Stimulated activated naive CD8-positive, alpha-beta T cell treated with anti-CD3 and anti-CD28 coated beads, Interleukin-15, amount 100 ng/mL, for 72 hours (primary cell): ENCODE results near the gene FKBP1A.
A peak's percentile ranks its signal among the peaks of the same experiment; 100 is the strongest.

Experiments
- ATAC-seq: fragments of 150-1000 bp; cut with Tn5 transposase; 2 replicates; pipeline ENCODE4 v1.10.0; 2021; ENCODE audit warnings: mild to moderate bottlenecking, moderate library complexity
- DNase-seq, 2 donors: peaks; one replicate each; pipeline ENCODE4 v3.0.0; 2021 to 2022
- H3K27ac Mint-ChIP-seq, 2 donors: one replicate each; pipeline ENCODE4 v1.8.0; 2022; ENCODE audit warnings: mild to moderate bottlenecking in 2 of 2, mixed read lengths in 2 of 2, moderate library complexity in 2 of 2
- H3K27me3 Mint-ChIP-seq: one replicate; pipeline ENCODE4 v1.8.0; 2022; ENCODE audit warnings: mixed read lengths
- H3K4me1 Mint-ChIP-seq: one replicate; pipeline ENCODE4 v1.8.0; 2022; ENCODE audit warnings: mild to moderate bottlenecking, mixed read lengths
- H3K4me3 Mint-ChIP-seq, 2 donors: one replicate each; pipeline ENCODE4 v1.8.0; 2022; ENCODE audit warnings: mild to moderate bottlenecking in 2 of 2, mixed read lengths in 2 of 2, moderate library complexity in 1 of 2
- H3K9me3 Mint-ChIP-seq, 2 donors: one replicate each; pipeline ENCODE4 v1.8.0; 2022; ENCODE audit warnings: mixed read lengths in 2 of 2

FKBP1A gene

DNA sequence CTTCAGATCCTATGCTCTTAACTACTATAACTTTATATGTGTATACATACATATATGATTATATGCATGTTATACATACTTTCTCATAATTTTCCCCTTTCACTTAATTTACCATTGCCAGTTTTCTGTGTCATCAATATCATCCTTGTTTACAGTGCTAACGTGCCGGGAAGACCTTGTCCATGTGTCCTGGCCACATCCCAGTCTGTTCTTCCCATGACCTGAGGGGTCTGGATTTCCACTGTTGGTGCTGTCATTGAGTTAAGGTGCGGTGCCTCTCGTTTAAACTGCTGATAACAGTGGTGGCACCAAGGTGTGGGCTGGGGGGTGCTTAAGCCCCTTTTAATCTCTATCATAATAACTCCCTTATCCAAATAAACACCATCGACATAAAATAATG lies 55.4 kb downstream of the FKBP1A start:
- DNase-seq (no peak), ATAC-seq (no peak)
- Mint-ChIP-seq H3K4me1 (peaks cover 45% of the 10 kb centered on the region), H3K9me3 (no peaks in the 10 kb centered on the region), H3K27ac (peak overlapping the region in 1 of 2 donors; percentile 93), H3K27me3 (no peaks in the 10 kb centered on the region), H3K4me3 (no peak overlapping the region)

DNA sequence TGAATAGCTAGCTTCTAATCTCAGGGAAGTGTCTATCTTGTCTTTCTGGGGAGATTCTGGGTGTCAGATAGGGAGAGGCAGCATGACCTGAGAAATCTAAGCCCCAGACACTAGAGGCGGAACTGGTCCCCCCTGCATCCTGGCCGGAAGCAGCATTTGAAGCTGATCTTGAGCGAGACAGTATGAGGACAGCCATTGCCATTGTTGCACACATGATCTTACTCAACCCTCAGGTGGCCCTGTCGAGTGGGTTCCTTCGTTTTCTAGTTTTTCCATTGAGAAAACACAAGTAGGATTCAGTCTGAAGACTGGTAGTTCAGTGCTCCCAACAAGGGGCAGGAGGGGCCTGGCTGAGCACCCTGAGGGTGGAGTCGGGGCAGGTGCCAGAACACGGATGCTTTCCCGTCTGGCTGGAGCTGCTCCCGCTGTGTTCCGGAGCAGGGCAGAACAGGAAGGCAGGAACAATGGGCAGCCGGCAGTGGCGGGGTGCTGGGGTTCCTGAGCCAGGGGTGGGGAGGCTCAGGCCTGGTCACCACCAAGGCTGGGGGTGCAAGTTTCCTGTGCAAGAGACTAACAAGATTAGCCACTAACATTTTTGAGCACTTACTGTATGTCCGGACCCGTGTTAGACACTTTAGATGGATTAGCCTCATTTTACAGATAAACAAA lies 56.0 kb downstream of the FKBP1A start:
- H3K4me1 Mint-ChIP-seq, result peaks cover 45% of the 10 kb centered on the region
- peak overlapping the region; percentile 72 to 93 for H3K27ac Mint-ChIP-seq
- ATAC-seq, result peak; percentile 69
- H3K9me3 Mint-ChIP-seq, result no peaks in the 10 kb centered on the region
- H3K4me3 Mint-ChIP-seq, result peak overlapping the region; percentile 43 to 53
- DNase-seq, result no peak
- H3K27me3 Mint-ChIP-seq, result no peaks in the 10 kb centered on the region

DNA sequence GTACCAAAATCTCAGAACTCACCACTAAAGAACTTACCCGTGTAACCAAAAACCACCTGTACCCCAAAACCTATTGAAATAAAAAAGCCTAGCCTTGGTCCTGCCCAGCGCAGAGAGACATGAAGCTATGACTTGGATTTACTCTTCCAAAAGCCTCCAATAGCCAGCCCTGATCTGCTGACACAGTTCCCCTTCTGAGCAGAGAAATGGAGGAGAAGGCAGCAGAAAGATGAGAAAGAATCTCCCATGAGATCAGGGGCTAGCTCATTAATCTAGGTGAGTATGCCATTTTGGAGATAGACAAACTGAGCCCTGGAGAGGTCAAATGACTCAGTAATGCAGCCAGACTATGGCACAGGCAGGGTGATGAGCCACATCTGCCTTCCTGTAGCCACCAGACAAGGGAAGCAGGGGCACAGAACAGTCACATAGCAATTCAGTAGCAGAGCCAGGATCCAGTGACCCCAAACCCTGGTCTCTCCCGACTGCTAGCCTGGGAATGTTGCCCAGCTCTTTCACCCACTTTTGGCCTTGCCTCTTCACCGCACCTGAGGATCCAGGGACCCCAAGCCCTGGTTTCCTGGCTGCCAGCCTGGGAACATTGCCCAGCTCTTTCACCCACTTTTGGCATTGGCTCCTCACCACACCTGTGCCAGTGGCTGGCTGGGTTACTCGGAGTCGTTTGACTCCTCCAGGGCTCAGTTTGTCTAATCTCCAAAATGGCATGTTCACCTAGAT lies 56.7 kb downstream of the FKBP1A start:
- ATAC-seq (peak; percentile 69), DNase-seq (no peak)
- peak overlapping the region; percentile 72 to 93 for H3K27ac Mint-ChIP-seq
- H3K9me3 Mint-ChIP-seq, result no peaks in the 10 kb centered on the region
- H3K4me1 Mint-ChIP-seq, result peaks cover 45% of the 10 kb centered on the region
- H3K4me3 Mint-ChIP-seq, result peak overlapping the region; percentile 43 to 53
- no peaks in the 10 kb centered on the region for H3K27me3 Mint-ChIP-seq

DNA sequence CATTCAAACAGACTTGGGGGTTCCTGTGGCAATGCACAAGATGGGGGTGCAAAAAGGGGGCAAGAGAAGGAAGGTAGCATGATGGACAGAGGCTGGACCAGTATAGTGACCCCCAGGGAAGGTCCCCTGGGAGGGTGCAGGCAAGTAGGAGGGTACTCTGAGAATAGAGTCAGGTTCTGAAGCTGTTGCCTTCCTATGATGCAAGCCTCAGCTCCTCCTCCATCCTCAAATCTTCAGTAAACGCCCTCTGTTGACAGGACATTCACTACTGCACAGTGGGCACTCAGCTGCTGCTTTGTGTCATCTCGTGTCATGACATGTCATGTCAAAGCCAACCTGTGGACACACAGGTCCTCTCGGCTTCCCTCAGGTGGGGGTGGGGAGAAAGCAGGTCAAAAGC lies 58.1 kb downstream of the FKBP1A start:
- no peak overlapping the region for H3K27ac Mint-ChIP-seq
- H3K4me3 Mint-ChIP-seq, result no peak overlapping the region
- H3K27me3 Mint-ChIP-seq, result no peaks in the 10 kb centered on the region
- H3K4me1 Mint-ChIP-seq, result peaks cover 45% of the 10 kb centered on the region
- ATAC-seq (no peak), DNase-seq (no peak)
- no peaks in the 10 kb centered on the region for H3K9me3 Mint-ChIP-seq

DNA sequence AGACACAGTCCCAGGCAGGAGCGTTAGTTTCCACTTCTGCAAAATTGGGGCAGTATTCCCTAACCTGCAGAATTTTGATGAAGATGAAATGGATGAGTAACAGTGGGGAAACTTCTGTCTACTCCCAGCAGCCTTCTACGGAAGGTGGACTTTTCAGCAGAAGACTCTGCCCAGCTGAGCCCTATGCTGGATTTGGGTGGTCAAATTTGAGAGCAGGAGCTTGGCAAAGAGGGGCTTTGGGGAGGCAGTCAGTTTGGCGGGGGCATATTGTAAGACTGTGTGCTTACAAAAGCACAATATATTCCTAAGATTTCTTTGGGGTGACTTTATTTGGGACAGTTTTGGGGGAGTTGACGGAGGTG lies 58.5 kb downstream of the FKBP1A start:
- Mint-ChIP-seq H3K27me3 (no peaks in the 10 kb centered on the region), H3K4me3 (no peak overlapping the region), H3K4me1 (peaks cover 45% of the 10 kb centered on the region), H3K27ac (peak overlapping the region in 1 of 2 donors; percentile 35), H3K9me3 (no peaks in the 10 kb centered on the region)
- DNase-seq, result no peak
- ATAC-seq, result no peak

DNA sequence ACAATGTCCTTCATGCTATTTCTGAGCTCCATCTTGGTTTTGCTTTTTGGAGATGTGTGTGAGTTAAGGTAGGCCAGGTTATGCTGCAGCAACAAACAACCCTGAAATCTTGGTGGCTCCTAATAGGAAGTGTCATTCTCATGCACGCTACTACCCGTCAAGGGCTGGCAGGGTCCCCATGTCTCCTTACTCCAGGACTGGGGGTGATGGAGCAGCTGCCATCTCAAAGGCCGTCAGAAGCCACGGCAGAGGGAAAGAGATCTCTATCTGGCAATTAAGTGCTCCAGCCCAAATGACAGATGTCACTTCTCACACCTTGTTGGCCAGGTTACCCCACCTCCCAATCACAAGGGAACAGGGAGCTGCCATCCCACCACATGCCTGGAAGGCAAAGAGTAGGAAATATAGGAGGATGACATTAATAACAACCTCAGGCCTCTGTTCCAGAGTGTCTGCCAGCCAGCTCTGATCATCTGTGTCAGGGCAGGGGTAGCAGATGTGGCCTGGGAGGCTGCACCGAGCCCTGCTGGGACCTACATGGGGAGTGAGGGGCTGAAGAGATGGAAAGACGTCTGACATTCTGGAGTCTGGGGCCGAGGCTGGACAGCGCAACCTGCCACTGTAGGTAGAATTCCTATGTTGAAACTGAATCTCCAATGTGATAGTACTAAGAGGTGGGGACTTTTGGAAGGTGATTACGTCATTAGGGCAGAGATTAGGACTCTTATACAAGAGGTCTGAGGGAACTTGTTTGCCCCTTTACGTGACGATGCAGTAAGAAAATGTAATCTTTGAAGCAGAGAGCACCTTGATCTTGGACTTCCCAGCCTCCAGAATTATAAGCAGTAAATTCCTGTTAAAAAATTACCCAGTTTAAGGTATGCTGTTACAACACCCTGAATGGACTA lies 59.1 kb downstream of the FKBP1A start:
- no peak for DNase-seq
- no peak overlapping the region for H3K27ac Mint-ChIP-seq
- H3K27me3 Mint-ChIP-seq, result no peaks in the 10 kb centered on the region
- H3K4me3 Mint-ChIP-seq, result no peak overlapping the region
- peaks cover 45% of the 10 kb centered on the region for H3K4me1 Mint-ChIP-seq
- no peak for ATAC-seq
- H3K9me3 Mint-ChIP-seq, result no peaks in the 10 kb centered on the region

DNA sequence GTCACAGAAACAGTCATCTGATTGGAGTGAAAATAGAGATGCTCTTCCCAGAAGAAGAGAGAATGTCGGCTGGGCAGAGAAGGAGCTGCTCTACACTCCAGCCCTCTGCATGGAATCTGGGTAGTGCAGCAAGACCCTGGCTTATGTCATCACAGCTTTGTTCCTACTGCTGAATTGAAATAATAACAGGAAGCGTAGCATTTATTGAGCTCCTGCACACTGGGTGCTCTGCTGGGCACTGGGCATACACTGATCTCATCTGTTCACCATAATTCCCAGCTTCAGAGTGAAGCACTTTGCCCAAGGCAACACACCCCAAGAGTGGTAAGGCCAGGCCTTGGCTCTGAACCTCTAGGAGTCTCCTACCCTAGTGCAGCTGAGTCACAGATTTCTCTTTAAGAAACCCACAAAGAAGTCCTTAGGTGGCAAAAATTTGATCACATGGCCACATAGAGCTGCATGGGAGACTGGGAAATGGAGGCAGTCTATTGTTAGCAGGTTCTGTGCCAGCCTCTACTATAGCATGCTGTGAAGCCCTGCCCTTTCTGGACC lies 60.0 kb downstream of the FKBP1A start:
- no peak overlapping the region for H3K27ac Mint-ChIP-seq
- no peaks in the 10 kb centered on the region for H3K27me3 Mint-ChIP-seq
- peaks cover 43% of the 10 kb centered on the region for H3K4me1 Mint-ChIP-seq
- no peaks in the 10 kb centered on the region for H3K9me3 Mint-ChIP-seq
- no peak overlapping the region for H3K4me3 Mint-ChIP-seq
- DNase-seq (no peak), ATAC-seq (no peak)

DNA sequence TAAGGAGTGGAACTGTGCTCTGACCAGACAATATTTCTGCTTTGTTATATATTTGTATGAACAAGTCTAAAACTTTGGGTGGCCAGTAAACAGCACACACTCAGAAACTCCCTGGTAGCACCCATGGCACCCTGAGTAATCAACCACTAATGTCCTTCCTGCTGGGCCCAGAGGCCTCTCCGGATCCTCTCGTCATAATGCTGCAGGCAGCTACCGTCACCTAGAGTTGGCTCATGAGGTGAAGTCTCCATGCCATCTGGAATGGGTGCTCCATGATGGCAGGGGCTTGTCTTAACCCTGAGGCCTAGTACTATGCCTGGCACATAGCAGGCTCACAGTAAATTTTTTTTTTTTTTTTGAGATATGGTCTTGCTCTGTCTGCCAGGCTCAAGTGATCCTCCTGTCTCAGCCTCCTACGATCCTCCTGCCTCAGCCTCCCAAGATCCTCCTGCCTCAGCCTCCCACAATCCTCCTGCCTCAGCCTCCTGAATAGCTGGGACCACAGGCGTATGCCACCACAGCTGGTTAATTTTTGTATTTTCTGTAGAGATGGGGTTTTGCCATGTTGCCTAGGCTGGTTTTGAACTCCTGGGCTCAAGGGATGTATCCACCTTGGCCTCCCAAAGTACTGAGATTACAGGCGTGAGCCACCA lies 60.9 kb downstream of the FKBP1A start:
- H3K27me3 Mint-ChIP-seq, result no peaks in the 10 kb centered on the region
- H3K4me3 Mint-ChIP-seq, result no peak overlapping the region
- no peak for DNase-seq
- no peaks in the 10 kb centered on the region for H3K9me3 Mint-ChIP-seq
- peak overlapping the region; percentile 24 to 63 for H3K27ac Mint-ChIP-seq
- peaks cover 36% of the 10 kb centered on the region for H3K4me1 Mint-ChIP-seq
- no peak for ATAC-seq

DNA sequence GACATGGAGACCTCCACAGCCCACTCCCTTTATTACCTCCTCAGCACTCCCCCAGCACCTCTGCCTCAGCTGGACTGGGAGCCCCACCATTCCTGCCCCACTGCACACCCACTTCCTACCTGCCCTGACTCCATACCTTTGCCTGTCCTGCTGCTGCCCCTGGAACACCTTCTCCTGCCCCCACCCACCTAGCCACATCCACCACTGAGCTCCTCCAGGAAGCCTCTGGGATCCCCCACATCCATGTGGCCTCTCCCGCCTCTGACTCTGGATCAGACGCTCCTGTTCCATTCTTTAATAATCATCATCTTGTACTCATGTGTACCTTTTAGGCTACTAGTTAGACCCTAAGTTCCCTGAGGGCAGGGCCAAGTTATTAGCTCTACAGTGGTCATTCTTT lies 61.8 kb downstream of the FKBP1A start:
- no peaks in the 10 kb centered on the region for H3K9me3 Mint-ChIP-seq
- DNase-seq, result no peak
- ATAC-seq, result no peak
- H3K4me3 Mint-ChIP-seq, result no peak overlapping the region
- peak overlapping the region; percentile 73 to 93 for H3K27ac Mint-ChIP-seq
- H3K4me1 Mint-ChIP-seq, result peaks cover 28% of the 10 kb centered on the region
- no peaks in the 10 kb centered on the region for H3K27me3 Mint-ChIP-seq

DNA sequence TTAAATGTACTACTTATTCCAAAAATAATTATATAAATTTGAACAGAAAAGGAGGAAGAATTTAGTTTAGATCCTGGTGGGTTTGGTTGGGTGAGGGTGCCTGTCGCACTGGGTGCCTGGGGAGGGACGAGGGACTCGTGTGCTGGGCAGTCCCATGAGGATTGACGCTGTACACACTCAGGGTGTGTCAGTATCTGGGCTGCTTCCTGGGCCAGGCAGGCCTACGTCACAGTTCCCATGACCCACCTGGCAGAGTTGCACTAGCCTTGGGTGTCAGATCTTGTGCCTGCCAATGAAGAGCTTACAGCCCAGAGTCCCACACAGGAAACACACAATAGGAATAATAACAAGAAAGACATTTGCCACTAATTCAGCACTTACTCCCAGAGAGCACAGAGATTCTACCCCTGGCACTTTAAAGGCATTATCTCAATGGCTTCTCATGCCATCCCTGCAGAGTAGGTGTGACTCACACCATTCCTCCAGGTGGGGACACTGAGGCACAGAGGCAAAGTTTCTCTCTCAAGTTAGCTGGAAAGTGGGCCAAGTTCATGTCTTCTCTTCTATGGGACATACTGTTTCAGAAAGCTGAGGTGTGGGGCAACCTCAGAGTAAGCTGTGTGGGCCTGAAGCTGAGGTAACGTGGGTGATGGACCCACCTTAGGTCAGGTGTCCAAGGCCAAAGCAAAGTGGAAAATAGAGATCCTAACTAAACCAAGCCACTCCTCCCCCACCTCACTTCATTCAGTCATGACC lies 62.6 kb downstream of the FKBP1A start:
- no peaks in the 10 kb centered on the region for H3K27me3 Mint-ChIP-seq
- peak overlapping the region; percentile 79 to 84 for H3K27ac Mint-ChIP-seq
- peaks cover 22% of the 10 kb centered on the region for H3K4me1 Mint-ChIP-seq
- DNase-seq, result peak in 1 of 2 donors; percentile 67
- ATAC-seq, result peak; percentile 71
- H3K9me3 Mint-ChIP-seq, result no peaks in the 10 kb centered on the region
- peak overlapping the region; percentile 63 to 66 for H3K4me3 Mint-ChIP-seq

DNA sequence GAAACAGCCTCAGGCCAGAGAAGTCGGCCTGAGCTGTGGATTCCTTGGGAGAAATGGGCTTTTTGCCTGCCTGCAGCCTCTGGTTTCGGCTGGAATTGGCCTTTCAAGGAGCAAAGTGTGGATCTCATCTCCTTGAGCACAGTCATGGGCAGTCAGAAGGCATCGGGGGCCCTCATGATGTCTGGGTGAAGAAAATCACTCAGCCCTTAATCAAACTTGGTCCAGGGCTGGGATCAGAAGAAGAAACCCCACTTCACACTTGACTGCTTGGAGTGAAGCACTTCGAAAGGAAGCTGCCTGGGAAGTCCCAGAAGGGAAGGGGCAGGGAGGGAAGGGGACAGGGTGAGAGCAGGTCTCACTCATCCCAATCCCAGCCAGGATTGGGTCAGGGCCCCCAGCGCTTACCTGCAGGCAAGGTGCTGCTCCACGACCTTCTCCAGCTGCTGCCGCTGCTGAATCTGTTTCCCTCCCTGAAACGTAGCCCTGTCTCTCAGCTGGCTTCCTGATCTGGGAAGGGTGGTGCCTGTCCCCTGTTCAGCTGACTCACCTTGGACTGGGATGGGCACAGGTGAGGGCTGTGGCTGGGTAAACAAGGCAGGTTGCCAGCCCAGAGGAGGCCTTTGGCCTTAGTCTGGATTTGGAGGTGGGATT lies 64.0 kb downstream of the FKBP1A start, which contains the start of gene SDCBP2:
SDCBP2 (minus strand) TSS at position 460 of the 651 bp plus-strand sequence. CDS start 8,723 bp downstream, outside the sequence.
- Mint-ChIP-seq H3K4me1 (peaks cover 13% of the 10 kb centered on the region), H3K27me3 (no peaks in the 10 kb centered on the region), H3K9me3 (no peaks in the 10 kb centered on the region), H3K4me3 (peak within 1 kb of the TSS; percentile 63 to 66), H3K27ac (peak within 1 kb of the TSS; percentile 79 to 84)
- peak in 1 of 2 donors; percentile 7 for DNase-seq
- ATAC-seq, result no peak

DNA sequence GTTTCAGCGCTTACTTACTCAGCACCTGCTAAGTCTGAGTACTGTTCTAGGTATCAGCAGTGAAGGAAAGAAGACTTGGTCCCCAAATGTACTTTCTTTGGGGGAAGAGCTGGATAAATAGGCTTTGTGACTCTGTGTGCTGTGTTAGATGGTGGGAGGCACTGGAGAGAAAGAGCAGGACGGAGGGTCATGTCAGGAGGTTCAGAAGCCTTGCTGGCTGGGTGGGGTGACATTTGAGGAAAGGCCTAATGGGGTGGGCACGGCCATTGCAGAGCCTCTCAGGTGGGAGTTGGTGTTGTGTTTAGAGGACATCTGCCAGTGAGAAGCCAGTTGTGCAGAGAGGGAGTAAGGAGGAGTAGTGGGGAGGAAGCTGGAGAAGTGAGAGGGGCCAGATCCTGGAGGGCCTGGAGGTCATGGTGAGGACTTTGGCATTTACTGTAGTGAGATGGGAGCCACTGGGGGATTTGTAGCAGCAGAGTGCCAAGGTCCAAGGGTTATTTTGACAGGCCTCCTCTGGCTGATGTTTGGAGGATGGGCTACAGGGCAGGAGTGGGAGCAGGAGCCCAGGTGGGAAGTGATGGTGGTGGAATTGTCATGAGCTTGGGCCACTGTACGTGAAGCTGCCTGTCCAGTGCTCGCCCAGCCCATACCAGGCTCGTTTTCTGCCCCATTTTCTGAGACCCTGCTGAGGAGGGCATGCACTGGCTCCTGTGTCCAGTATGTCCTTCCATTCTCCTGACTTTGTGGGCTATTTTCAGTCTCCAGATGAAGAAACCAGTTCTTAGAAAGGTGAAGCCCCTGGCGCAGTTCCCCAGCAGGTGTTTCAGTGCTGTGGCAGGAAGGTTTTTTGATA lies 64.8 kb downstream of the FKBP1A start:
- no peaks in the 10 kb centered on the region for H3K9me3 Mint-ChIP-seq
- H3K27ac Mint-ChIP-seq, result peak overlapping the region; percentile 3 to 47
- peak overlapping the region in 1 of 2 donors; percentile 14 for H3K4me3 Mint-ChIP-seq
- peaks cover 5% of the 10 kb centered on the region for H3K4me1 Mint-ChIP-seq
- DNase-seq, result peak in 1 of 2 donors; percentile 5
- ATAC-seq, result no peak
- H3K27me3 Mint-ChIP-seq, result no peaks in the 10 kb centered on the region

DNA sequence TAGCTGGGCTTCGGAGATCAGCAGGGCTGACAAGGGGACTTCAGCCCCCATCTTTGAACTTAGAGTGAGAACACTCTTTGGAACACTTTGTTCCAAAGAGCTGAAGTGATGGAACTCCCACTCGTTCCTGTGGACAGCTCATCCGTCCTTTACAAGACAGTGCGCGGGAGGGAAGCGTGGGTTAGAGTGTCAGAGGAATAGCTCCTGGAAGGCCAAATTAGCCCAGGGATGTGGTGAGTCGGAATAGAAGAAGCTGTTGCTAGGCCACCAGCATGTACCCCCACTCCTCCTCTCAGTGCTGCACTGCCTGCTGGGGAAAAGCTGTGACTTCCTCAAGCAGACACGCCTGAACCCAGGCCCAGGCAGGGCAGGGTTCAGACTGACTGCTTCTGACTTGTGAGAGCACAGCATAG lies 65.6 kb downstream of the FKBP1A start:
- H3K4me3 Mint-ChIP-seq, result peak overlapping the region in 1 of 2 donors; percentile 14
- peak in 1 of 2 donors; percentile 14 for DNase-seq
- no peaks in the 10 kb centered on the region for H3K9me3 Mint-ChIP-seq
- no peak for ATAC-seq
- H3K27me3 Mint-ChIP-seq, result no peaks in the 10 kb centered on the region
- H3K4me1 Mint-ChIP-seq, result no peaks in the 10 kb centered on the region
- peak overlapping the region in 1 of 2 donors; percentile 47 for H3K27ac Mint-ChIP-seq
